Caco-2 (cell line): ENCODE measurements around the gene CREB1. TPM values are rescaled to one million over a fixed set of nuclear protein-coding genes. Genes with fewer than 3 reads are reported as not detected.

Experiments used
- BruUV-seq: library from RNA; stranded (reverse); fragments of 400-500 nt; replicated peaks from 2 replicates; lab custom pipeline; 2021; lab: Mats Ljungman, UMichigan
- CTCF ChIA-PET: fragments of 300-600 bp; sonication (Branson Sonifier 250); formaldehyde crosslinking; loops from one replicate; lab custom pipeline; 2022; ENCODE audit warnings: antibody characterized with exemption; lab: Charles Lee
- POLR2A ChIA-PET: fragments of 300-600 bp; sonication (Branson Sonifier 250); formaldehyde crosslinking; loops from one replicate; lab custom pipeline; 2022; ENCODE audit warnings: antibody characterized with exemption; lab: Charles Lee
- DNase-seq, 2 experiments: peaks; one replicate each; pipeline versions ENCODE4 v3.0.0 to v3.0.0-alpha.2; 2020 to 2022
- H3K27me3 ChIP-seq: replicated peaks from 2 replicates; pipeline ENCODE4 v1.6.0; 2011; ENCODE audit warnings: low read length; ENCODE audit not compliant: control insufficient read depth, insufficient read depth
- H3K36me3 ChIP-seq: 2 replicates; pipeline ENCODE4 v1.5.1; 2011; ENCODE audit warnings: low read length; ENCODE audit not compliant: control insufficient read depth, insufficient read depth
- H3K4me1 ChIP-seq: fragments of 250-450 bp; sonication (Bioruptor Pico); 2 replicates; pipeline ENCODE4 v1.5.1; 2020; ENCODE audit warnings: mild to moderate bottlenecking
- H3K4me3 ChIP-seq: 2 replicates; pipeline ENCODE4 v1.5.1; 2011; ENCODE audit warnings: low read depth, mild to moderate bottlenecking, control low read depth, low read length
- H3K9me3 ChIP-seq: fragments of 250-450 bp; sonication (Bioruptor Pico); 2 replicates; pipeline ENCODE4 v1.5.1; 2020; ENCODE audit warnings: mild to moderate bottlenecking, moderate library complexity
- H3K27ac Mint-ChIP-seq: one replicate; pipeline ENCODE4 v1.8.0; 2022; ENCODE audit warnings: mixed read lengths; ENCODE audit not compliant: unreplicated experiment
- H3K27me3 Mint-ChIP-seq: one replicate; pipeline ENCODE4 v1.8.0; 2022; ENCODE audit warnings: mixed read lengths; ENCODE audit not compliant: insufficient read depth, unreplicated experiment
- H3K36me3 Mint-ChIP-seq: one replicate; pipeline ENCODE4 v1.8.0; 2022; ENCODE audit warnings: mild to moderate bottlenecking, mixed read lengths; ENCODE audit not compliant: insufficient read depth, unreplicated experiment
- H3K4me1 Mint-ChIP-seq: one replicate; pipeline ENCODE4 v1.8.0; 2022; ENCODE audit warnings: low read depth, mixed read lengths; ENCODE audit not compliant: unreplicated experiment
- H3K4me3 Mint-ChIP-seq: one replicate; pipeline ENCODE4 v1.8.0; 2022; ENCODE audit warnings: mild to moderate bottlenecking, moderate library complexity, mixed read lengths; ENCODE audit not compliant: unreplicated experiment
- H3K9me3 Mint-ChIP-seq: one replicate; pipeline ENCODE4 v1.8.0; 2022; ENCODE audit warnings: mixed read lengths; ENCODE audit not compliant: unreplicated experiment
- CTCF ChIP-seq, 2 experiments: fragments of 200-600 bp in 1 of 2; IDR thresholded peaks; 1 replicate in 1 of 2; 2 replicates in 1 of 2; pipeline versions ENCODE4 v1.5.1 to v1.8.0; 2011 to 2022; ENCODE audit warnings: antibody characterized with exemption in 1 of 2, control low read depth in 1 of 2, inconsistent platforms in 1 of 2, low read depth in 1 of 2, low read length in 1 of 2, mild to moderate bottlenecking in 1 of 2, moderate library complexity in 1 of 2; ENCODE audit not compliant: insufficient read depth in 1 of 2, severe bottlenecking in 1 of 2, unreplicated experiment in 1 of 2
- intact Hi-C: fragments of 100-400 bp; cut with micrococcal nuclease; formaldehyde crosslinking; loops from one replicate; pipeline ENCODE4 v1.10.0; 2022; ENCODE audit not compliant: unreplicated experiment
- total RNA-seq: library from RNA; stranded (reverse); gene quantifications from 2 replicates; pipeline ENCODE4 v1.2.3, GENCODE V29; 2022

The CREB1 gene
- total RNA-seq, 1 experiment from 2014 or later = 59.0 TPM

GRCh38 chr2:207532676-207533075, 2.9 kb downstream of the CREB1 start:
- H3K36me3 ChIP-seq = peaks cover 2% of the 10 kb centered on the region; the same call in 1 of the 2 replicates
- H3K4me1 ChIP-seq = peaks cover 36% of the 10 kb centered on the region
- Mint-ChIP-seq H3K27ac (no peak overlapping the region), H3K4me1 (peaks cover 16% of the 10 kb centered on the region), H3K9me3 (no peaks in the 10 kb centered on the region), H3K36me3 (peaks cover 10% of the 10 kb centered on the region), H3K4me3 (no peak overlapping the region), H3K27me3 (no peaks in the 10 kb centered on the region)
- intact Hi-C loops = loop anchor here (1.0 kb wide), 1 partner anchor 25 kb away; no protein-coding TSS in a partner anchor
- no peaks in the 10 kb centered on the region for H3K27me3 ChIP-seq
- no TSS peak for BruUV-seq
- DNase-seq = no peak
- ChIA-PET CTCF (no interaction called here), POLR2A (interaction anchor here (0.7 to 1.0 kb wide), 2 partner anchors 15 to 188 kb away, joined by 3 read pairs; no protein-coding TSS in a partner anchor)
- no peaks in the 10 kb centered on the region for H3K9me3 ChIP-seq
- no peak overlapping the region for H3K4me3 ChIP-seq
- no peak for TF ChIP-seq CTCF (IDR thresholded peaks at IDR 0.05; ENCODE audit: insufficient read depth in 1 of 2, low read depth in 1 of 2, low read length in 1 of 2, severe bottlenecking in 1 of 2, unreplicated experiment in 1 of 2)

GRCh38 chr2:207533461-207534008, 3.8 kb downstream of the CREB1 start:
- Mint-ChIP-seq H3K4me3 (no peak overlapping the region), H3K27ac (no peak overlapping the region), H3K4me1 (peaks cover 8% of the 10 kb centered on the region), H3K36me3 (peaks cover 10% of the 10 kb centered on the region), H3K27me3 (no peaks in the 10 kb centered on the region), H3K9me3 (no peaks in the 10 kb centered on the region)
- BruUV-seq = no TSS peak
- no peaks in the 10 kb centered on the region for H3K9me3 ChIP-seq
- H3K36me3 ChIP-seq = peaks cover 2% of the 10 kb centered on the region; the same call in 1 of the 2 replicates
- TF ChIP-seq CTCF (IDR thresholded peaks at IDR 0.05; ENCODE audit: insufficient read depth in 1 of 2, low read depth in 1 of 2, low read length in 1 of 2, severe bottlenecking in 1 of 2, unreplicated experiment in 1 of 2) = no peak
- H3K27me3 ChIP-seq = no peaks in the 10 kb centered on the region
- H3K4me3 ChIP-seq = no peak overlapping the region
- intact Hi-C loops = loop anchor here (1.0 kb wide), 1 partner anchor 24 kb away; no protein-coding TSS in a partner anchor
- H3K4me1 ChIP-seq = peaks cover 28% of the 10 kb centered on the region
- ChIA-PET CTCF (no interaction called here), POLR2A (interaction anchor here (0.6 to 2.0 kb wide), 3 partner anchors 178 to 215 kb away, joined by 3 to 6 read pairs (median 3); partner anchors contain the start of gene CCNYL1)
- DNase-seq = no peak

DNA sequence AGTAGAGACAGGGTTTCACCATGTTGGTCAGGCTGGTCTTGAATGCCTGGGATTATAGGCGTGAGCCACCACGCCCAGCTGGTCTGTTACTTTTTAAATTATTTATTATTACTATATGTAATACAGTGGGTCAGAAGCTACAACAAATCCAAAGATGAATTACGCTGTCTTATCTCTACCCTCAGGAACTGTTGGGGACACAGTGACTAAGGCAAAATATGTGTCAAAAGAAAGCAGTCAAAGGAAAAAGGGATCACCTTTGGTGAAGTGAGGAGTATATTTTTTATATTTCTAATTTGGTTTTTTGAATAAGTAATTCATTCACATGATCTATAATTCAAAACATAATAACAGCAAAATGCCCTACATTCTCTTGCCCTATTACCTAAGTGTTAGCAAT, 4.7 kb downstream of the CREB1 start:
- no peaks in the 10 kb centered on the region for H3K27me3 ChIP-seq
- Mint-ChIP-seq H3K27ac (no peak overlapping the region), H3K4me1 (peaks cover 9% of the 10 kb centered on the region), H3K36me3 (peaks cover 8% of the 10 kb centered on the region), H3K27me3 (no peaks in the 10 kb centered on the region), H3K4me3 (no peak overlapping the region), H3K9me3 (no peaks in the 10 kb centered on the region)
- peaks cover 27% of the 10 kb centered on the region for H3K4me1 ChIP-seq
- H3K36me3 ChIP-seq = peaks cover 2% of the 10 kb centered on the region; the same call in 1 of the 2 replicates
- no peaks in the 10 kb centered on the region for H3K9me3 ChIP-seq
- no TSS peak for BruUV-seq
- TF ChIP-seq CTCF (IDR thresholded peaks at IDR 0.05; ENCODE audit: insufficient read depth in 1 of 2, low read depth in 1 of 2, low read length in 1 of 2, severe bottlenecking in 1 of 2, unreplicated experiment in 1 of 2) = no peak
- intact Hi-C loops = no loop called here
- ChIA-PET CTCF (no interaction called here), POLR2A (interaction anchor here (2.0 kb wide), 1 partner anchor 177 kb away, joined by 6 read pairs; the partner anchor contains the start of gene CCNYL1)
- no peak for DNase-seq
- no peak overlapping the region for H3K4me3 ChIP-seq
